NCI-H1694 (cell line): ENCODE measurements around the gene HPD.

ENCODE experiments used
- DNase-seq: peaks from one replicate; lab custom pipeline; 2025; lab: John Stamatoyannopoulos, UW

HPD gene

DNA sequence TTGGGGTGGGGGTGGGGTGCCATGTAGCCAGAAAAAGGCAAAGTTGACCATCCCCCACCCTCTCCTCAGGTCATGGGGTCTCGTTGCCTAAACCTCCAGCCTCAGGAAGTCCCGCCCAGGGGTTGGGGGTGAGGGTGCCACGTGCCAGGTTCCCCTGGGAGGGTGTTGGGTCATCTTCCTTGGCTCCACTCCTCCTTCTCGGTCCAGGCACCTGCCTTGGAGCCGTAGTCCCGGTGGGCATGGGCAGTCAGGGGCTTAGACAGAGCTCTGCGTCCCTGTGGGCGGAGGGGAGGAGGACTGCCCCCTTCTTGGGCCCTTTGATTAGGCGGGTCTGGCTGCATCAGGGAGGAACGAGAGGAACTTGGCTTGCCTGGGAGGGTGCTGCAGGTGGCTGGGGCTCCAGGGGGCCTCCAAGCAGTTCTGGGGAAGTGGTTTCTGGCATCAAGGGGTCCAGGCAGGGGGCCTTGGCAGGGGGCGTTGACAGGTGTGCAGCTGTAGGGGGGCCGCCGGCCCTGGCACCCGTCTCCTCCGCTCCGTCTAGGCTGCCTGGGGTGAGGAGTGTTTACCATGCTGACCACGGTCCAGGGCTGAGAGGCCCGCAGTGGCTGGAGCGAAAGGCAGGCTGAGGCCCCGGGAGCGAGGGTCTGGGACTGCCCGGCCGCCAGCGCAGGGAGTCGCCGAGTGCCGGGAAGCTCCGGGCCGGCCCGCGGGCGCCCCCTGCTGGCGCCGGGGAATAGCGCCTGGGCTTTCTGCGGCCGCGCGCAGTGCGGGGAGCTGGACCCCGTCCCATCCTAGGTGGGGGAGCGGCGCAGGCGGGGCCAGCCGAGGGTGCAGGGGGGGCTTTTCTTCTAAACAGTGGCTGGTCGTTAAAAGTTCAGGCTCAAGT, 47.0 kb downstream of the HPD start:
- peak; percentile 11 for DNase-seq

DNA sequence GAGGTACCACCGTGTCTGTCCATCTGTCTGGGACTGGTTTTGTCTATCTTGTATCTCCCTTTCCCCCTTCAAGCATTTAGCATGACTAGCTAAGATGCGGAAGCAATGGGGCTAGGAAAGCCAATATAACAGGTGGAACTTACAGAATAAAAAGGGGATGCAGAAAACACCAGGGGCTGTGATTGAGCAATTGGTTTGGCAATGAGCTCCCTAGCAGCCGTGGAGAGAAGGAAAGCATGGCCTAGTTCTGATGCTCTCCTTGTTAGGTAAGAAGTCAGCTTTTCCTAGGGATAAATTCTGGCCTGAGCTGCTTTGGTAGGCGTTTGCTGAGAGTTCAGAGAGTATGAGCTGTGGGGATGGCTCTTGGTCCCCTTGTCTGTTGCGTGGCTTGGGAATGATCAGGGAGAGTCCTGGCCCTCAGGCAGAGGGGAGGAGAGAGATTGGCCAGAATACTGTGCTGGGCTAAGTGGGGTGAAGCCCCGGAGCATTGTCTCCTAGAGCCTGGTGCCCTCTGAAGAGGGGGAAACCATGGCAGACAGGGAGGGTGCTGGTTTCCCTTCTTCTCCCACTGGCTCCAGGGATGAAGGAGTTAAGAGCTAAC, 47.7 kb downstream of the HPD start:
- DNase-seq, result no peak

DNA sequence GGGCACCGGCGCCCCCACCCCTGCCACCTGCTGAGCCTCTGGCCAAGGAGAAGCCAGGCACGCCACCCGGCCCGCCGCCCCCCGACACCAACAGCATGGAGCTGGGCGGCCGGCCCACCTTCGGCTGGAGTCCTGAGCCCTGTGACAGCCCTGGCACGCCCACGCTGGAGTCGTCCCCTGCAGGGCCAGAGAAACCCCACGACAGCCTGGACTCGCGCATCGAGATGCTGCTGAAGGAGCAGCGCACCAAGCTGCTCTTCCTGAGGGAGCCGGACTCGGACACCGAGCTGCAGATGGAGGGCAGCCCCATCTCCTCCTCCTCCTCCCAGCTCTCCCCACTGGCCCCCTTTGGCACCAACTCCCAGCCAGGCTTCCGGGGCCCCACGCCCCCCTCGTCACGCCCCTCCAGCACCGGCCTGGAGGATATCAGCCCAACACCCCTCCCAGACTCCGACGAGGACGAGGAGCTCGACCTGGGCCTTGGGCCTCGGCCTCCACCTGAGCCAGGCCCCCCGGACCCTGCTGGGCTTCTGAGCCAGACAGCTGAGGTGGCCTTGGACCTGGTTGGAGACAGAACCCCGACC, 48.3 kb downstream of the HPD start:
- DNase-seq, result no peak

DNA sequence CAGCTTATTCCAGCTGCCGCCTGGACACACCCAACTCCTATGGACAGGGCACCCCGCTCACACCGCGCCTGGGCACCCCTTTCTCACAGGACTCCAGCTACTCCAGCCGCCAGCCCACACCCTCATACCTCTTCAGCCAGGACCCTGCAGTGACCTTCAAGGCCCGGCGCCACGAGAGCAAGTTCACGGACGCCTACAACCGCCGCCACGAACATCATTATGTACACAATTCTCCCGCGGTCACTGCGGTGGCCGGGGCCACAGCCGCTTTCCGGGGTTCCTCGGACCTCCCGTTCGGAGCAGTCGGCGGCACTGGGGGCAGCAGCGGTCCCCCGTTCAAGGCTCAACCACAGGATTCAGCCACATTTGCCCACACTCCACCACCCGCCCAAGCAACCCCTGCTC, 48.9 kb downstream of the HPD start:
- DNase-seq, result no peak

DNA sequence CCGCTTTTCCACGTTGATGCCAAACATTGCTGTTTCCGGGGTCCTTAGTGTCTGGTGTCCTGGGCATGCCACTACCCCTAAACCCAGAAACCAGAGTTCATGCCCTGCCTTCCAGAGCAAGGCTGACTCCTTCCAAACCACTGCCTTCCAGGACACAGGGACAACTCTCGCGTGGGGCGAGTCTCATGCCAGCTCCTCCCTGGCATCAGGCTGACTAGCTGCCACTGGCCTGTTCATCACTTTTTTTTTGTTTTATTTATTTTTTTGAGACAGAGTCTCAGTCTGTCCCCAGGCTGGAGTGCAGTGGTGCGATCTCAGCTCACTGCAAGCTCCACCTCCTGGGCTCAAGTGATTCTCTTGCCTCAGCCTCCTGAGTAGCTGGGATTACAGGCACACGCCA, 50.0 kb downstream of the HPD start:
- DNase-seq, result no peak

DNA sequence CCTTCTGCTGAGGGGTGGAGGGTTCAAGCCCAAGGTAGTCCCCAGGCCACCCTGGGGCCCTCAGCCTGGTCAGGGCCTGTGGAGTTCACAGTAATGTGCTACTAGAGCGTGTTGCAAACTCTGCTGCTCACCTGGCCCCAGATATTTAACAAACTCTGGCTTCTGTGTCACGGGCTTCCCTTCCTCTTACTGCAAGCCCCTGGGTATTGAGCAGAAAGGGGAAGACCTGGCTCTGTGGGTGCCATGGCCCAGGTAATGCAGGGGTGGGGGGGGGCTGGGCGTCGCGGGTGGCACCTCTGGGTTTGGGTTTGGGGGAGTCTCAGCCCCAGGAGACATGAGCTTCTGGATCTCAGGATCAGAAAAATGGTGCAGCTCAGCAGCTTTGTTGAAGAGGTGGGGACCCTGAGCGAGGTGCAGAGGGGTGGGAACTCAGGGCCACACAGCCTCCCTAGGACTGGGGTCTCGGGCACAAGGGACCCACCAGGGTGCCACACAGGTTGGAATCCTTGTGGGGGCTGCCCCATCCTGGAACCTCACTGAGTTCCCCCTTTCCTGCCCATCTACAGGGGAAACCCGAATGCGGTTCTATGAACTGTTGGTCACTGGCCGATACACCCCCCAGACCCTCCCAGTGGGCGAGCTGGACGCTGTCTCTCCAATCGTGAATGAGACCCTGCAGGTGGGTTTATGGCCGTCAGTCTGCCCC, 50.9 kb downstream of the HPD start:
- DNase-seq, result no peak

DNA sequence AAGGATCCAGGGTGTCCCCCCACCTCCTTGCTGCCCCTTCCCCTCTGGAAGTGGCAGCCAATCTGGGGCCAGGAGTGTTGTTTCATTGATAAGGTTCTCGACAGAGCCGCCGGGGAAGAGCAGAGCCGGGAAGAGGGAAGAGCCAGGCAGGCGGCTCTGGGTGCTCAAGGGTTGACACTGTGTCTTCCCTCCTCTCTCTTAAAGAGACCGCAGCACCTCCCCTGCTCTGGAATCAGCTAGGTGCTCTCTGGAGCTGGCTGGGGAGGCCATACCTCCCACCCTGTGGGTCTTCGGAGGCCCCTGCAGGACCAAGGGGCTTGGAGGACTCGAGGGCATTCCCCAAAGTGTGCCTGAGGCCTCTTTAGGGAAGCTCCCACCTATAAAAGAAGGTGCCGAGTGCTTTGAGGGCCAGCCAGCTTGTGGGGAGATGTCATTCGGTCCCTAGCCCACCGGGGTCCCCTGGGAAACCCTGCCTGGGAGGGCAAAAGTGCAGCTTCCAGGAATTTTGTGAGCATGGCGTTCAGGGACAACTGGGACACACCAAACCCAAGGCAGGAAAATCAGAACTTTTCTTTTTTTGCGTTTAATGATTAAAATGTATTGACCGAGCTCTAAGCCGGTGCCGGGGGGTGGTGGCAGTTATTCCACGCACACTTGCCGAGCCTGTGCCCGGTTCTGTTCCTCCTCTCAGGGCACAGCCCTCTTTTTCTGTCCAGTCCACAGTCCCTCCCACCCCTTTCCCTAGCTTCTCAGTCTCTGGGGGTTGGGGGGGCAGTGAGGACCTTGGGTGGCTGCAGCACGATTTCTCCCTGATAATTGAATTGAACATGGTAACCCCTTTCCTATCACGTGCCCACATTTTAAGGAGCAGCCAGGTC, 51.9 kb downstream of the HPD start:
- DNase-seq, result no peak

DNA sequence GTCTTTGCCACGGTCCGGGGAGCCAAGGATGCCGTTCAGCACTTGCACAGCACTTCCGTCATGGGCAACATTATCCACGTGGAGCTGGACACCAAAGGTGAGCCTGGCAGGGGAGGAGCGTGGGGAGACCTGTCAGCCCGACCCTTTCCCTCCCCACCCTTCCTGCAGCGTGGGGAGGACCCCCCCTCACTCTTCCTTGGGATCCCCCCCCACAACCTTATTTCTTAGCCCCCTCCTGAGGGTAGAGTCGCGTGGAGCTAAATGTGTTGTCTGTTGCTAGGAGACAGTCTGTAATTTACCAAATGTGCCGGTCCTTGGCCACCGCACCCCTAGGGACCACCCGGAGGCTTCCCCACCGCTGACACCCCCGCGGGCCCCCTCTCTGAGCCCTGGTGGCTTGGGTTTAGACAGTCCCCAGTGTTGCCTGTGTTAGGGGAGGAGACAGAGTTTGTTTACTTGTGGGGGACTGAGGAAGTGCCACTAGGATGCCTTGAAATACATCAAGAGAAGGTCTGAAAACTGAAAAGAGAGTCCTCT, 52.6 kb downstream of the HPD start:
- no peak for DNase-seq

DNA sequence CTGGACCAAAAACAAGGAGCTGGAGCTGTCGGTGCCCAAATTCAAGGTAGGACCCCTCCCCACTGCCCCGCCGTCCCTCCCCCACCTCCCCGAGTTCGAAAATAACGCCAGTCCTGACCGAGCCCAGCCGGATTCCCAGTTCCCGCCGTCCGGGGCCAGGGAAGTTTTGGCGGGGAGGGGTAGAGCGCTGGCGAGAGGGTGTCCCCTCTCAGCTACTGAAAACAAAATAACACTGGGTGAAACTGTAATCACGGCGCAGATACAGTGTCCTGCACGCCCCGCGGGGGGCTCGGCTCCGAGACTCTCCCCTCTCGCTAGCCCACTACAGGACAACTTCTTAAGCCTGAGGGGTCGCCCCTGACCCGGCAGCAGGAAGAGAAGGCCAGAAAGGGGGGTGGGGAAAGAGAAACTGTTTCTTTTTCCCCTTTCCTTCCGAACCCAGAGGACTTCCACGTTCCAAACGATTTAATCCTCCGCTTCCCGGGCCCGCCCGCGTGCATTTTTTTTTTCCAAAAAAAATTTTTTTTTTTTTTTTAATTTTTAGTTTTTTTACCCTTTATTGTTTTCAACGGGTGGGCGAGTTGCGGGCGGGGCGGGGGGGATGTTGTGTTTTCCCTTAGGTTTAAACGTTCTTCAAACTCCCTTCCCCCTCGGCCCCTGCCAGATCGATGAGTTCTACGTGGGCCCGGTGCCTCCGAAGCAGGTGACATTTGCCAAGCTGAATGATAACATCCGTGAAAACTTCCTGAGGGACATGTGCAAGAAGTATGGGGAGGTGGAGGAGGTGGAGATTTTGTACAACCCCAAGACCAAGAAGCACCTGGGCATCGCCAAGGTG, 53.3 kb downstream of the HPD start:
- no peak for DNase-seq

DNA sequence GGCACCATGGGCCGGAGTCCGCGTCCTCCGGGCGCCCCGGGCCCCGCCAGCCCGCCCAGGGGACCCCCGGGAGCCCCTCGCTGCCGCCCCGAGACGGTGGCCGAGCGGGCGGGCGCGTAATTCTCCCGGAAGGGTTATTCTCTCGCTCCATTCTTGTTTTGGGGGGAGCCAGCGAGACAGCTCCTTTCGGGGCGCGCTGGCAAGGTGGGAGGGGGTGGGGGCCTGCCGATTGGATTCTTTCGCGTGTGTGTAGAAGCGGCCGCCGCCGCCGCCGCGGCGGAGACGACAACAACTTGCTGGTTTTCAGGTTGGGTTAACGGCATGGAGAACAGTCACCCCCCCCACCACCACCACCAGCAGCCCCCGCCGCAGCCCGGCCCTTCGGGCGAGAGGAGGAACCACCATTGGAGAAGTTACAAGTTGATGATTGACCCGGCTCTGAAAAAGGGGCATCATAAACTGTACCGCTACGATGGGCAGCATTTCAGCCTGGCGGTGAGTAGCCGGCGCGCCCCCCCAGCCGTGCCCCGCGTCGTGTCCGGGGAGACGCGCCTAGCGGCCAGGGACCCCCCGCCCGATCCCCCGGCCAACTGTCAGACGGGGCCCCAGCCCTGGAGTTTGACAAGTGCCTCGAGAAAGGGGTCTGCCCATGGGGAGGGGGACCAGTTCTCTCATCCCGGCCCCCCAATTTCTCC, 54.1 kb downstream of the HPD start:
- DNase-seq, result no peak

DNA sequence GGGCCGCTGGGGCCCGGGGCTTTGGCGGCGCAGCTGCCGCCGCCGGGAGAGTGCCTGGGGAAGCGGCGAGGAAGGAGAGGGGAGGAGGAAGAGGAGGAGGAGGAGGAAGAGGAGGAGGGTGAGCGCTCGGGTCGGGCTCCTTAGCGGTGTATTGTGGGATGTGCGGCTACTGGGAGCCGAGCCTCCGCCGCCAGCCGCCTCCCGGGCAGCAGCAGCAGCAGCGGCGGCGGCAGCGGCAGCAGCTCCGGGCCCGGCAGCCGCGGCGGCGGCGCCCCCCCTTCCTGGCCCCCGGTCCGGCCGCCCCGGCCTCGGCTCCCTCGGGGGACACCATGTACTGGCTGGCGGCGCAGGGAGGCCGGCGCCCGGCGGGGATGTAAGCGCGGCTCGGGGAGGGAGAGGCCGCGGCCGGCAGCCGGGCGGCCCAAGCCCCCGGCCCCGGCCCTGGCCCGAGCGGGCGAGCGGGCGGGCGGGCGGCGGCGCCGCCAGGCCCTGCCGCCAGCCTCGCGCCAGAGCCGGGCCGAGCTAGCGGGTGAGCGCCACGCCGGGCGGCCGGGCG, 54.7 kb downstream of the HPD start, which contains the start of gene SETD1B:
TSS of gene SETD1B (plus strand) at position 149 of the 556 bp plus-strand sequence. CDS start 729 bp downstream, outside the sequence.
- no peak for DNase-seq

DNA sequence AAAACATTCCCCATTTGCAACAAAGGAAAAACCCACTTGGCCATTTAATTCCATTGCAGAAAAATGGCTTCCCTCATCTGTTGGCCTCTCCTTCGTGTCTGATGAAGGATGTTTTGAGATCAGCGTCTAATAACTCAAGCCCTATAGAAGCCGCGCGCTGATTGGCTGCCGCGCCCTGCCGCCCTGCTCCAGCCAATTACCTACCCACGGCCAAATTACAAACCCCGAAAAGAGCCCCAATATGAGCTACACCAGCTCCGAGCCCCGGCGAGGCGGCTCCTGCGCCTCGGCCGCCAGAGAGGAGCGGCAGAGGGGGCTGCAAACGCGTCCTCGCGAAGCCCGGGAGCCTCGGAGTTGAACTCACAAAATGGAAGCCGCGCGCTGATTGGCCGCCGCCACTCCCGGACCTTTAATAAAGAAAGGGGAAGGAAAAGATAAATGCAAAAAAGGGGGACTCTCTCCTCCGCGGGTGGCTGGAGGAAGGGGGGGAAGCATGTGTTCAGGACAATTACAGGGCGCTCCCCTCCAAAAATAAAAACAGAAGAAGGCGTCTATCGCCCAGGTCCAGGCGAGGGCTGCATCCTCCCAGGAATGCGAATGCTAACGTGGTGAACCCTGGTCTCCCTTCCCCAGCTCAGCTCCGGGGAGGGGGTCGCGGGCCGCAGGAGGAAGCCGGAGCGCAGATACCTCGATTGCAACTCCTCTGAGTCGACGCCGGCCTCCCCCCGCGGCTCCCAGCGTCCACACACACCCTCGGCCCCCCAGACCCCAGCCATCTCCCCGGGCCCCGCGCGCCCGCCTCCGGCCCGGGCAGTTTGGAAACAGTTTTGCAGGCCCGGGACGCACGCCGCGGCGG, 55.6 kb downstream of the HPD start:
- DNase-seq, result peak; percentile 84

DNA sequence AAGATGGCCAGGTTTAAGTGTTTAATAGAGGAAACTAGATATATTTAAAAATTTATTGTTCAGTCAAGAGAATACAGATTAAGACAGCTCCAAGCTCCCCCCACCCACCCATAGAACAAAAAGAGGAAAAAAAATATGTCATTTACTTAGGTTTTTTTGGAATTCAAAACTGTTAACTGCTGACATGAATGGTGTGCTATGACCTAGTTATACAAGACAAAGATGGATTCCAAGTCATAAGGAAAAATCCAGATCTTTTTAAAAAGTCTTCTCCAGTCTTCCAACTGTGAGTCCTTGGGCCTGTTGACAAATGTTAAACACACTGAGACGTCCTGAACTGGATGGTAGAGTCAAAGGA, 56.2 kb downstream of the HPD start:
- no peak for DNase-seq

DNA sequence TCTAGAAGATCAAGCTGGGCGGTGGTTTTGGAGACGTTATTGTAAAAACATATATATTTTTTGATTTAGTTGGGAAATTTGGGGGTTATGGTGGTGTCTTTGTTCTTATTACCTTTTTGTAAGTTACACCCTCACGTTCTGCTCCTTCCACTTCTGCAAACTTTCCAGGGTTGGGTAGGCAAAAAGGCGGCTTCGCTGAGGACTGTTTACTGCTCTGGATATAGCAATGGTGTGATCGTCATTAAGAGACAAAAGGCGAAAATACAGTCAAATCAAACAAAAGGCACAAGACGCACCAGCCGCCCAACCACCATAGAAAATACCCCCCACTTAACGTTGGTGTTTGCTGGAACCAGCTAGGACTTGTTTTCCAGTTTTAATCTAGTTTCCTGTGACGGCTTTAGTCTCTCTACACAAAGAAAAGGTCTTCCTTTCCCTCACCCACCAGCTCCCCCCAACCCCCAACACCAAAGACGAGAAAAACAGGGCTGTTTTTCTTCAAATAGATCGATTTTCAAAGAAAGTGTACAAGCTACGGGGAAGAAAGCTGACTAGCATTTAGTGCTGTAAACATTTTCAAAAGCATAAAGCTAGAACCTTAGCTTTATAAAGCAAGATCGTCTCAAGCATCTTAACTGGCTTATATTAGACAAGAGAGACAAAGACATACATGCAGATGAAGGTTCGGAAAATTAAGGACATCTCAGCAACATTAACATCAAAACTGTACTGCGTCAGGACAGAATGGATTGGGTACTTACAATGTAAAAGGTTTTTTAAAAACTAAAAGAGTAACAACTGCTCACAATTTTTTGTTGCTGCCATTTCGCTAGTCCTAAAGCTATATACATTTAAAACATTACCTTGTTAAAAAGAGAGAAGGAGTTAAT, 56.8 kb downstream of the HPD start:
- DNase-seq, result peak; percentile 46

DNA sequence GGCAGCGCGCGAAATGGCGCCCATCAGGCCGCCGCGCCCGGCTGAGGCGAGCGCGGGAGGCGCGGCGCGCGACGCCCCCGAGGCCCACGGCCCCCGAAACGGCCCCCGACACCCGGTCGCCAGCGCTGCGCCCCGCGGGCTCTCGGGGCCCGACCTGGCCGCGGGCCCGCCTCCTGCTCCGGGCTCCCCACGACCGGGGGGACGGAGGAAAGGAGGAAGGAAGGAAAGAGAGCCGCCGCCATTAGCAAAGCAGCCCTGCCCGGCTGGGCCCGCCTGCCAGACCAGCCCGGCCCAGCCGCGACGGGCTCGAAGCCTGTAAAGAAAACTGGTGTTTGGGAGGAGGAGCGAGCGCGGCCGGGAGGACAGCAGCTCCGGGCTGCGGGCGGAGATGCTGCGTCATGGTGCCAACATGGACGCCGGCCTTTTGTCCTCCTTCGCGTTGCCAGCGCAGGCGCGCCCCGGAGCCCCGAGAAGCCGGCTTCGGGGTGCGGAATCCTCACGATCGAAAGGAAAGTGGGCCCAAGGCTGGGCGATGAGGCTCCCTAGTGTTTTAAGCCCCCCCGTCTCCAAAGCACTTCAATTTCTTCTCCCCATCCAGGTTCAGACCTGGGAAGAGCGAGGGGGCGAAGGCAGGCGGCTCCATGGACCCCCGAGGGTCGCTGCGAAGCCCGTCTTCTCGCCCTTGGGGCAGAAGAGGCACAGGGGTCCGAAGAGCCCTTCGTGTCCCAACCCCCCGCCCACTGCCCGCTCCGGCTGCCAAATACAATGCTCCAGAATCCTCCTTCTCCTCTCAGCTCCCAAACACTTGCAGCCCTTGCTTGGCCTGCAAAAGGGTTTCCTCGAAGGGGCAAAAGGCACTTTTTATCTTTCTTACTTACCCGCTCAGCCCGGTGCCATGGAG, 57.7 kb downstream of the HPD start:
- no peak for DNase-seq
